IPS DF 6.9 (cell line): Measurements from ENCODE around the gene TSPAN17.

ENCODE experiments used
- DNase-seq: peaks from one replicate; pipeline ENCODE4 v3.0.0-alpha.2; 2013; ENCODE audit warnings: low read depth, low spot score
- H3K27ac ChIP-seq: one replicate; pipeline ENCODE4 v1.5.1; 2013; ENCODE audit warnings: low read length, control low read depth
- H3K27me3 ChIP-seq: 2 replicates; pipeline ENCODE4 v1.6.1; 2013; ENCODE audit warnings: mild to moderate bottlenecking, low read length; ENCODE audit not compliant: control insufficient read depth, insufficient read depth
- H3K36me3 ChIP-seq: 2 replicates; pipeline ENCODE4 v1.6.1; 2013; ENCODE audit warnings: low read length; ENCODE audit not compliant: control insufficient read depth, insufficient read depth
- H3K4me1 ChIP-seq: 2 replicates; pipeline ENCODE4 v1.6.1; 2013; ENCODE audit warnings: low read length; ENCODE audit not compliant: control insufficient read depth, insufficient read depth
- H3K4me3 ChIP-seq: 2 replicates; pipeline ENCODE4 v1.5.1; 2013; ENCODE audit warnings: mild to moderate bottlenecking, low read length
- H3K9me3 ChIP-seq: 2 replicates; pipeline ENCODE4 v1.6.1; 2013; ENCODE audit warnings: low read length, inconsistent platforms; ENCODE audit not compliant: control insufficient read depth, insufficient read depth
- WGBS: extraction: QIAGEN DNeasy Blood & Tissue Kit; methylation state at CpG from one replicate; pipeline ENCODE4 v1.1.7; 2013; ENCODE audit warnings: mixed read lengths, missing lambda C conversion rate; ENCODE audit not compliant: insufficient read length, insufficient coverage; 5-methylcytosine and 5-hydroxymethylcytosine counted together

The TSPAN17 gene

DNA sequence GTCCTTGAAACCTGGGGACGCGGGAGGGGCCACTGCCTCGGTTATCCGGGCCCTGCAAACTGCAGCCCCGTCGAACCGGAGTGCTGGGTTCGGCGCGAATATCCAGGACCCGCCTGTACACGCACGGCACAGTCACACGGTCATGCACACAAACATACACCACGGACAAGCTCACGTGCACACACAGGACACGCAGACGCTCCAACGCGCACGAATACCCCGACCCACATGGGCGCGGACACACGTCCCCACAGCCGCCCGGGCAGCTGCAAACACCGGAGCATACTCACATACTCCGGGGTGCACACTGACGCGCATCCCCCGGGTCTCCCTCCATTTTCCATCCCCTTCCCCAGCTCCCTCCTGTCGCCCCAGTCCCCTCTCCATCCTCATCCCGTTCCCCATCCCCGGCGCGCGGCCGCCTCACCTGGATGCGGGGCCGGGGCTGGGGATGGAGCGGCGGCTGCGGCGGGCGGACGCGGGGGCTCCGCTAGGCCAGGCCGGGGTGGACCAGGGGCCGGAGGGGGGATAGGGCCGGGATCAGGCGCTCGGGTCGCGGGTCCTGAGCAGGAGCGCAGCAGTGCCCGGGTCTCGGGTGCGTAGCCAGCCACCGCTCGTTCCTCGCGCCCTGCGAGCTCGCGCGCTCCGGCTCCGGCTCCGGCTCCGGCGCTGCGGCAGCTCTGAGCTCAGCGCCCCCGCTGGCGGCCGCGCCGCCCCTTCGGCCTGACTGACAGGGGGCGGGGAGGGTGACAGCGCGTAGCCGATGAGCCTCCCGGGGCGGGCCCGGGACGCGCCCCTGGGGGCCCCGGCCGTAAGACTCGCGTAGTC, 17.2 kb upstream of the TSPAN17 start, which contains the start of the genes EIF4E1B and SNCB:
Gene EIF4E1B, plus strand, starts transcription at position 823 of the 828 bp plus-strand sequence. CDS start 12,113 bp downstream, outside the sequence.
Gene SNCB, minus strand, starts transcription at position 682 of the 828 bp plus-strand sequence. CDS start 880 bp downstream, outside the sequence.
- DNase-seq: no peak
- peak within 1 kb of the TSS; percentile 51 for H3K4me3 ChIP-seq
- H3K36me3 ChIP-seq: no peaks in the 10 kb centered on the region
- WGBS: no CpG with 5 or more reads among the region's 94 CpGs
- no peaks in the 10 kb centered on the region for H3K4me1 ChIP-seq
- peaks cover 5% of the 10 kb centered on the region; the same call in 1 of the 2 replicates for H3K27me3 ChIP-seq
- H3K27ac ChIP-seq: no peak within 1 kb of the TSS
- H3K9me3 ChIP-seq: no peaks in the 10 kb centered on the region

GRCh38 chr5:176630681-176631222, 16.5 kb upstream of the TSPAN17 start:
- Histone ChIP-seq H3K9me3 (no peaks in the 10 kb centered on the region), H3K4me3 (peak overlapping the region; percentile 51; the same call in 1 of the 2 replicates), H3K27ac (no peak overlapping the region), H3K27me3 (peaks cover 5% of the 10 kb centered on the region; the same call in 1 of the 2 replicates), H3K4me1 (no peaks in the 10 kb centered on the region), H3K36me3 (no peaks in the 10 kb centered on the region)
- WGBS: no CpG with 5 or more reads among the region's 20 CpGs
- no peak for DNase-seq

DNA sequence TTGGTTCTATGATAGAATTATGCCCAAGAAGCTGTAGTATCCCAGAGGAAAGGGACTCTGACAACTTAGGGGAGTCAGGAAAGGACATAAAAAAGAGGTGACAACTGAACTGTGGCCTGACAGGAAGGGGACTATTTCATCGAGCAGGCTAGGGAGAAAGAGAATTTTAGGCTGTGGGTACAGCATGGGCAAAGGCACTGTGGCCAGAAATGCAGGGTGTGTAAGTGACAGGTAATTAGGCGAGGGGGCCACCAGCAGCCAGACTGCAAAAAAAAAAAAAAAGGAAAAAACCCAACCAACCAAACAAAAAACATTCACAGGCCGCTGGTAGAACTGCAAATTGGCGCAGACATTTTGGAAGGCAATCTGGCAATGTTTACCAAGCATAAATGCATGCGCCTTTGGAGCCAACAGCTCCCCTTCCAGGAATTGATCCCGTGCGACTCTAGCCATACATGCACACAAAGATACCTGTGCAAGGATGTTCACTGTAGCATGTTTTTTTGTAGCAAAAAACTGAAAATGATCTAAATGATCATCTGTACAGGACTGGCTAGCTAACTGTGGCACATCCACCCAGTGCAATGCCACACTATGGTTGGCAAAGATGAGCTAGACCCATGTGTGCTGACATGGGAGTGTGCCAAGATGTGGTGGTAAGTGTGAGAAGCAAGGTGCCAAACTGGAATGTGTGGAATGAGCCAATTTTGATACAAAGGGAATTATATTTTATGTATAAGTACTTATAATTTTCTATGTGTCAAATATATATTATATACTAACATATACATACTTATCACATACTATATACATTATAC, 15.7 kb upstream of the TSPAN17 start:
- Histone ChIP-seq H3K9me3 (no peaks in the 10 kb centered on the region), H3K4me1 (no peaks in the 10 kb centered on the region), H3K4me3 (no peak overlapping the region), H3K27me3 (peaks cover 5% of the 10 kb centered on the region; the same call in 1 of the 2 replicates), H3K36me3 (no peaks in the 10 kb centered on the region), H3K27ac (no peak overlapping the region)
- DNase-seq: no peak
- no CpG with 5 or more reads among the region's 7 CpGs for WGBS

DNA sequence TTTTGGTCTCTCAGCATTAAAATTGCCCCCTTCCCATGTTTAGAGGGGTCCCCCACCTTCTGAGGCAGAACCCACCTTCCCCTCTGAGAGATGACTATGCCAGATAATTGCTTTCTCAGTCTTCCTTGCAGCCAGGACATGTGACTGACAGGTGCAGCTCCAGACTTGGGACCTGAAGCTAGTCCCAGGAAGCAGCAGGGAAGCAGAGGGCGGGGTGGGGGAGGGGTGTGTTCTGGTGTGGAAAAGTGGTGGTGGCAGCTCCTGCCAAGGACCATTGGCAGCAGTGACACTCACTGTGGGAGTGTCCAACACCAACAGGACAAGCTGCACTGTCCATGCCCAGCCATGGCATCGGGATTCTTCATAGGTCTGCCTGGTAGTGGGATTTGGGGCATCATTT, 14.5 kb upstream of the TSPAN17 start:
- H3K4me3 ChIP-seq: no peak overlapping the region
- peaks cover 5% of the 10 kb centered on the region; the same call in 1 of the 2 replicates for H3K27me3 ChIP-seq
- H3K9me3 ChIP-seq: no peaks in the 10 kb centered on the region
- WGBS: no CpG with 5 or more reads among the region's 2 CpGs
- no peak overlapping the region for H3K27ac ChIP-seq
- H3K4me1 ChIP-seq: no peaks in the 10 kb centered on the region
- DNase-seq: no peak
- no peaks in the 10 kb centered on the region for H3K36me3 ChIP-seq

- Histone ChIP-seq H3K27ac (no peak overlapping the region), H3K4me3 (no peak overlapping the region), H3K9me3 (no peaks in the 10 kb centered on the region), H3K36me3 (no peaks in the 10 kb centered on the region), H3K4me1 (no peaks in the 10 kb centered on the region), H3K27me3 (peaks cover 5% of the 10 kb centered on the region; the same call in 1 of the 2 replicates)
- no peak for DNase-seq
- WGBS: 100% methylated on average over 2 of the region's 6 CpGs
Observed at GRCh38 chr5:176633598-176633997, 13.7 kb upstream of the TSPAN17 start.

- WGBS: no CpG with 5 or more reads among the region's 9 CpGs
- Histone ChIP-seq H3K36me3 (no peaks in the 10 kb centered on the region), H3K27me3 (no peaks in the 10 kb centered on the region; the same call in 1 of the 2 replicates), H3K4me1 (no peaks in the 10 kb centered on the region), H3K27ac (no peak overlapping the region), H3K9me3 (no peaks in the 10 kb centered on the region), H3K4me3 (no peak overlapping the region)
- no peak for DNase-seq
Observed at GRCh38 chr5:176636426-176636825, 10.9 kb upstream of the TSPAN17 start.

- Histone ChIP-seq H3K4me1 (peaks cover 2% of the 10 kb centered on the region; the same call in 1 of the 2 replicates), H3K9me3 (no peaks in the 10 kb centered on the region), H3K27me3 (no peaks in the 10 kb centered on the region), H3K4me3 (no peak overlapping the region), H3K36me3 (no peaks in the 10 kb centered on the region), H3K27ac (no peak overlapping the region)
- no peak for DNase-seq
- WGBS: no CpG with 5 or more reads among the region's 4 CpGs
Observed at GRCh38 chr5:176637556-176637955, 9.7 kb upstream of the TSPAN17 start.

DNA sequence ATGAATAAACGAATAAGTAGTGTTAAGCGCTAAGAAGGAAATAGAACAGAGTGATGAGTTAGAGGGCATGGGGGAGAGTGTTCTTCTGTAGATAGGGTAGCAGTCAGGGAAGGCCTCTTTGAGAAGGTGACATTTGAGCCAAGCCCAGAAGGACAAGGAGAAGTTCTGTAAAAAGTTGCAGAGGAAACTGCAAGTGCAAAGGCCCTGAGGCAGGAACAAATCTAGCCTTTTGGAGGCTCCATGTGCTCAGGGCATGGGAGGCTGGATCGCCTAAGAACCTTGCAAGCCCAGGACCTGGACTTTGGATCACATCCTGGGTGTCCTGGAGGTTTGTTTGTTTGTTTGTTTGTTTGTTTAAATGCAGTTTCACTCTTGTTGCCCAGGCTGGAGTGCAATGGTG, 8.8 kb upstream of the TSPAN17 start:
- no peaks in the 10 kb centered on the region for H3K36me3 ChIP-seq
- DNase-seq: no peak
- H3K4me3 ChIP-seq: no peak overlapping the region
- H3K9me3 ChIP-seq: no peaks in the 10 kb centered on the region
- no peak overlapping the region for H3K27ac ChIP-seq
- H3K4me1 ChIP-seq: peaks cover 6% of the 10 kb centered on the region
- 100% methylated on average over 2 of the region's 3 CpGs for WGBS
- H3K27me3 ChIP-seq: no peaks in the 10 kb centered on the region

DNA sequence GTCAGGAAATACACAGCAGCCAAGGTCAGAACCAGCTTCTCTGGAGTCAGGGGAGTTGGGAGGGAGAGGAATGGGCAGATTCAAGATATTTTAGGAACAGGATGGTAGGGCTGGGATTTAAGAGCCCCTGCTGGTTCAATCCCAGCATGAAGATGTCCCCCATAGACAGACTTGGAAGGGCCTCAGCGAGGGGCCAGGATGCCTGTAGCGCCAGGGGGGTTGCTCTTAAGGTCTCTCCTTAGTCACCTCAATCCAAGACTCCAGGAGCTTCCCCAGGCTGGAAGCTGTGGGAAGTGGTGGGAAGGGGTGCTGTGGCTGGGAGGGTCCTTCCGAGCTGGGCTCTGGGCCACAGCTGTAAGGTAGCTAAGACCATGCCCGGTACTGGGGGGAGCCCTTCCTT, 8.1 kb upstream of the TSPAN17 start:
- Histone ChIP-seq H3K27me3 (no peaks in the 10 kb centered on the region), H3K4me3 (no peak overlapping the region), H3K36me3 (no peaks in the 10 kb centered on the region), H3K27ac (no peak overlapping the region), H3K4me1 (peaks cover 6% of the 10 kb centered on the region), H3K9me3 (no peaks in the 10 kb centered on the region)
- DNase-seq: no peak
- WGBS: no CpG with 5 or more reads among the region's 4 CpGs

DNA sequence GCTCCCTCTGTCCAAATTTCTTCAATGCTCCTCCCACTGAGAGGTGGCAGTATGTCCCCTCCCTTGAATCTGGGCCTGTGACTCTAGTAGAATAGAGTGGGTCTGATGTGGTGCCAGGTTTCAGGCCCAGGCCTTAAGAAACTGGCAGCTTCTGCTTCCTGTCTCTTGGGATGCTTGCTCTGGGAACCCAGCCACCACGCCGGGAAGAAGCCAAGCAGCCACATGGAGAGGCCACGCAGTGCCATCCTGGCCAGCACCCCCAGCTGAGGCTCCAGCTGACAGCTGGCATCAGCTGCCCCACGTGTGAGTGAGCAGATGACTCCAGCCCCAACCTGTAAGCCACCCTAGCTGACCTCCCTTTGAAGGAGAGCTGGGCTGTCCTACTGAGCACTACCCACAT, 7.3 kb upstream of the TSPAN17 start:
- Histone ChIP-seq H3K36me3 (no peaks in the 10 kb centered on the region), H3K9me3 (no peaks in the 10 kb centered on the region), H3K4me3 (no peak overlapping the region), H3K4me1 (peaks cover 6% of the 10 kb centered on the region), H3K27me3 (no peaks in the 10 kb centered on the region), H3K27ac (no peak overlapping the region)
- no peak for DNase-seq
- no CpG with 5 or more reads among the region's 4 CpGs for WGBS
